ENCODE results near the gene GNB3.

- no peak for TF ChIP-seq POLR2A (IDR thresholded peaks at IDR 0.05)
- no peak for TF ChIP-seq CTCF (IDR thresholded peaks at IDR 0.05)
These were observed 23.0 kb downstream of the GNB3 start for GRCh38 chr12:6863586-6864321.

Measured in lower leg skin (tissue), 3 donors.